Lower lobe of right lung (tissue), 2 donors: Measurements from ENCODE around the gene CACNB1. TPM values are rescaled to one million over a fixed set of nuclear protein-coding genes. Genes with fewer than 3 reads are reported as not detected.

ENCODE experiments used
- ATAC-seq, 2 donors: fragments of 200-7000 bp; cut with Tn5 transposase; one replicate each; pipeline ENCODE4 v1.9.1; 2020 to 2022; ENCODE audit warnings: mild to moderate bottlenecking in 2 of 2, moderate library complexity in 2 of 2
- DNase-seq: peaks from one replicate; pipeline ENCODE4 v3.0.0-alpha.2; 2020
- H3K27ac ChIP-seq: fragments of 200-600 bp; one replicate; pipeline ENCODE4 v1.8.0; 2022
- H3K27me3 ChIP-seq: fragments of 200-600 bp; one replicate; pipeline ENCODE4 v1.8.0; 2022; ENCODE audit warnings: low read depth
- H3K36me3 ChIP-seq: fragments of 200-600 bp; one replicate; pipeline ENCODE4 v1.8.0; 2022; ENCODE audit warnings: mild to moderate bottlenecking
- H3K4me1 ChIP-seq: fragments of 200-600 bp; one replicate; pipeline ENCODE4 v1.8.0; 2022
- H3K4me3 ChIP-seq: fragments of 200-600 bp; one replicate; pipeline ENCODE4 v1.8.0; 2022; ENCODE audit warnings: mild to moderate bottlenecking
- H3K9me3 ChIP-seq: fragments of 200-600 bp; one replicate; pipeline ENCODE4 v1.8.0; 2022
- intact Hi-C: fragments of 100-400 bp; cut with DNase I; formaldehyde crosslinking; loops from one replicate; pipeline ENCODE4 v1.11.0; 2022
- long read RNA-seq: library from polyadenylated mRNA; unstranded; transcript quantifications from one replicate; pipeline ENCODE4 v2.0.0, GENCODE V29; 2021
- total RNA-seq: library from RNA; stranded (reverse); fragmentation: NEBNext Ultra II Directional; extraction: Animal tissue kit (Norgen Biotek cat#: 25700); gene quantifications from one replicate; pipeline ENCODE4 v1.2.1, GENCODE V29; 2021
- TF ChIP-seq, protein P1 (sequence below): fragments of 200-600 bp; IDR thresholded peaks from one replicate; pipeline ENCODE4 v1.8.0; 2022; ENCODE audit warnings: antibody characterized with exemption, mild to moderate bottlenecking
- donor health status: DM: no; HTN: yes; CAD: no; lungs with severe emphysema.

The CACNB1 gene
- total RNA-seq, result 21.3 TPM
- long read RNA-seq, partial matches to known transcripts, result 8 of 13 reads
- long read RNA-seq, other reads (novel, unspliced or antisense), result 4 of 13 reads

- Histone ChIP-seq H3K27ac (peak within 1 kb of the TSS; percentile 99), H3K4me3 (peak within 1 kb of the TSS; percentile 91), H3K4me1 (peaks cover 64% of the 10 kb centered on the region), H3K36me3 (peaks cover 29% of the 10 kb centered on the region), H3K27me3 (no peaks in the 10 kb centered on the region), H3K9me3 (no peaks in the 10 kb centered on the region)
- ATAC-seq (peak; percentile 77), DNase-seq (peak; percentile 82)
- TF ChIP-seq, protein P1, sequence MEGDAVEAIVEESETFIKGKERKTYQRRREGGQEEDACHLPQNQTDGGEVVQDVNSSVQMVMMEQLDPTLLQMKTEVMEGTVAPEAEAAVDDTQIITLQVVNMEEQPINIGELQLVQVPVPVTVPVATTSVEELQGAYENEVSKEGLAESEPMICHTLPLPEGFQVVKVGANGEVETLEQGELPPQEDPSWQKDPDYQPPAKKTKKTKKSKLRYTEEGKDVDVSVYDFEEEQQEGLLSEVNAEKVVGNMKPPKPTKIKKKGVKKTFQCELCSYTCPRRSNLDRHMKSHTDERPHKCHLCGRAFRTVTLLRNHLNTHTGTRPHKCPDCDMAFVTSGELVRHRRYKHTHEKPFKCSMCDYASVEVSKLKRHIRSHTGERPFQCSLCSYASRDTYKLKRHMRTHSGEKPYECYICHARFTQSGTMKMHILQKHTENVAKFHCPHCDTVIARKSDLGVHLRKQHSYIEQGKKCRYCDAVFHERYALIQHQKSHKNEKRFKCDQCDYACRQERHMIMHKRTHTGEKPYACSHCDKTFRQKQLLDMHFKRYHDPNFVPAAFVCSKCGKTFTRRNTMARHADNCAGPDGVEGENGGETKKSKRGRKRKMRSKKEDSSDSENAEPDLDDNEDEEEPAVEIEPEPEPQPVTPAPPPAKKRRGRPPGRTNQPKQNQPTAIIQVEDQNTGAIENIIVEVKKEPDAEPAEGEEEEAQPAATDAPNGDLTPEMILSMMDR, result no peak
- intact Hi-C loops, result no loop called here
Measured at GRCh38 chr17:39197380-39198185, at the start of gene CACNB1. Gene CACNB1, minus strand, starts transcription at chr17:39197669. Its CDS starts 174 bp downstream, at chr17:39197495.

- H3K9me3 ChIP-seq, result no peaks in the 10 kb centered on the region
- H3K36me3 ChIP-seq, result no peaks in the 10 kb centered on the region
- no peak overlapping the region for H3K27ac ChIP-seq
- intact Hi-C loops, result no loop called here
- peaks cover 6% of the 10 kb centered on the region for H3K4me1 ChIP-seq
- ATAC-seq (no peak), DNase-seq (no peak)
- H3K4me3 ChIP-seq, result no peak overlapping the region
- peaks cover 10% of the 10 kb centered on the region for H3K27me3 ChIP-seq
- TF ChIP-seq, protein P1, result no peak
Measured at GRCh38 chr17:39246274-39246673, 48.8 kb upstream of the CACNB1 start.

DNA sequence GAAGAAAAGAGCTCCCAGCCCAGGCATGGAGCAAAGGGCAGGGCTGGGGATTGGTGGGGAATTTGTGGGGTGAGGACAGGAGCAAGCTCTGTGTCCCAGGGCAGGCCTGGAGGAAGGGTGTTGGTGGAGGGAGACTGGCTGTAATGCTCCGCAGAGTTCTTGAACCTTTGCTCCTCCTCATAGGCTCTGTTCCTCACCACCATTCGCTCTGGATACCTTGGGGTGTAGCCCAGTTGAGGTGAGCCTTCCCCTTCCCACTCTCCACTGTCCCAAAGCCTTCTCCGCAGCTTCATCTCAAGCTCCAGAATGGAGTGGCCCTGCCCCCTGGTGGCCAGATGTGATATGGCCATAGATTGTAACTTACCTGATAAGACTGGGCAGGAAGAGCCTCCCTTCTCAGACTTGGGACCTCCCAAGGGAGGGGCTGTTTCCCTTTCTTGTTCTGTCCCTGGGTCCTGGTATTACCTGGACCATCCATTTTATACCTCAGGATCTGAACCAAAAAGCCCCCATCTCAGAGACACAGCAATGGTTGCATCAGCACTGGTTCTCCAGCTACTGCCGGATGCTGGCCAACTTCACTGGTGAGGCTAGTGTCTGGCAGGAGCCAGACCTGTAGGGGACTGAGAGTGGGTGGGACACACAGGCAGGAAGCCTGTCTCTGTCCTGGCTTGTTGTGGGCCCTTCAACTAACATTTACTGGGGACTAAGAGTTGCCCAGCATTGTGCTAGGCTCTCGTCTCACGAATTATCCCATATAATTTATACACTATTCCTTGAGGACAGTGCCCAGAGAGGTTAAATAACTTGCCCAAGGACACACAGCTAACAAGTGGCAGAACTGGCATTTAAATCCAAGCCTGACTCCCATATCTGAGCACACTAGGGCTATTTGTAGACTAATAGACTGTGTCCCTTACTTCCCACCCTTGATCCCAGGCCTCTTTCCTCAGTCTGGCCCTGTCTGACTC lies 47.4 kb upstream of the CACNB1 start:
- ATAC-seq (peak; percentile 90 to 91), DNase-seq (peak; percentile 87)
- H3K9me3 ChIP-seq, result no peaks in the 10 kb centered on the region
- peaks cover 13% of the 10 kb centered on the region for H3K27me3 ChIP-seq
- intact Hi-C loops, result no loop called here
- H3K27ac ChIP-seq, result no peak overlapping the region
- peaks cover 6% of the 10 kb centered on the region for H3K4me1 ChIP-seq
- TF ChIP-seq, protein P1, result peak; percentile 97
- H3K4me3 ChIP-seq, result no peak overlapping the region
- no peaks in the 10 kb centered on the region for H3K36me3 ChIP-seq

DNA sequence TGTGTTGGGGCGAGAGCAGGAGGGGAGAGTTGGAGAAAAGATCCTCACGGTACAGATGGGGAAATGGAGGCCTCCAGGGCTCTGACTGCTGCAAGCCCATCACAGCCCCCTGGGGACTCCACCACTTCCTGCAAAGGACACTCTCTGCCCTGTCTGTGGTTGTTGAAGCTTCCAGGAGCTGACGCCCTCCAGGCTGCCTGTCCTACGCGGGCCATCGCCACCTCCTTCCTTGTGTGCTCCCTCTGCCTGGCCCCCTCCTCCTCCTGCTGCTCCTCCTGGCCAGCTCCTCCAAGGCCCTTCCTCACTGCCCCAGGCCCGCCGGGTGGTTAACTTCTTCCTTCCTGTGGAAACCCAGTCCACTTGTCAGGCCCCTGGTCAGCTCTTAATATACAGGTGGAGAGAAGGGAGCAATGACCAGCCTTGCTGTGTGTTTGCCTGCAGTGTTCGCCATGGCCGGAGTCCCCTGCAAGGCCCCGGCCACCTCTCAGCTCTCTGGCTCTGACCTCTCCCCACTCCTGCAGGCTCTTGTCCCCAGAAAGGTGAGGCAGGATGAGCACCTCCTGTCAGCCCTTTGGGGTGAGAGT lies 46.6 kb upstream of the CACNB1 start:
- ATAC-seq, result peak; percentile 2
- no peaks in the 10 kb centered on the region for H3K9me3 ChIP-seq
- peaks cover 6% of the 10 kb centered on the region for H3K4me1 ChIP-seq
- DNase-seq, result no peak
- H3K27me3 ChIP-seq, result peaks cover 13% of the 10 kb centered on the region
- H3K4me3 ChIP-seq, result no peak overlapping the region
- H3K36me3 ChIP-seq, result no peaks in the 10 kb centered on the region
- TF ChIP-seq, protein P1, result no peak
- intact Hi-C loops, result no loop called here
- no peak overlapping the region for H3K27ac ChIP-seq

DNA sequence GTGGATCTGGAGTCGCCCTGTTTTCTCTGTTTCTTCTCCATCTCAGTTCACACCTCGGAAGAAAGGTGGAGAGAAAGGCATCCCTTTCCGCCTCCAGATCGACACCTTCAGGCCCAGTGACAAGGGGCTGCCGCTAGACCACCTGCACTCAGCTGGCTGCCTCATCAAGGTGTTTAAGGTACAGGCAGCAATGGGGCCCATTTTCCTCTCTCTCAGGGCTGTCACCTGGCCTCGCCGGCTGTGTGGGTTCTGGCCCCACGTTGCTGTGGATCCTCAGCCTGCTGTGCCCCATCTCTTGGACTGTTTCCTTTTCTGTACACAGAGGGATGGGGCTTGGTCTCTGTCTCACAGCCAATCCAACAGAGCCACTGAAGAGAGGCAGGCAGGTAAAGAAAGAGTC lies 45.7 kb upstream of the CACNB1 start:
- ATAC-seq (no peak), DNase-seq (no peak)
- intact Hi-C loops, result no loop called here

More for the DNA sequence above, 45.7 kb upstream of the CACNB1 start:
- H3K36me3 ChIP-seq, result no peaks in the 10 kb centered on the region
- peaks cover 14% of the 10 kb centered on the region for H3K4me1 ChIP-seq
- TF ChIP-seq, protein P1, result no peak
- peaks cover 13% of the 10 kb centered on the region for H3K27me3 ChIP-seq
- H3K4me3 ChIP-seq, result no peak overlapping the region
- no peak overlapping the region for H3K27ac ChIP-seq
- no peaks in the 10 kb centered on the region for H3K9me3 ChIP-seq
